ENCODE data around the gene LYRM4.

DNA sequence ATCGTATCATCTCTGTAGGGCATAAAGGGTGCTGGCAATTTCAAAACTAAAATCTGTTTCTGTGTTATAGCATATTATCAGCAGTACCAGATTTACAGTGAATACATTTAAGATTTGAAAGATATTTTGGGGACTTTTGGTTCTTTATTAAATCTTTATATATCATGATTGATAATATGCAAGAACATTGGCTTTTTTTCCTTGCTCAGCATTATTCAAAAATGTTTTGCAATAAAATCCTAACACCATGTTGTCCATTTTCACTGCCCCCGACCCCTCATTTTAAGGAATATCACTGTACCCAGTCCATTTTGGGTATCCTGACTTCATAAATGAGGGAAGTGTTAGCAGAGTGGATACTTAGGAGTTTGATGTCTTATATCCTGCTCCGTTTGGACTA, 16.8 kb upstream of the LYRM4 start:
- TF ChIP-seq, protein P1, sequence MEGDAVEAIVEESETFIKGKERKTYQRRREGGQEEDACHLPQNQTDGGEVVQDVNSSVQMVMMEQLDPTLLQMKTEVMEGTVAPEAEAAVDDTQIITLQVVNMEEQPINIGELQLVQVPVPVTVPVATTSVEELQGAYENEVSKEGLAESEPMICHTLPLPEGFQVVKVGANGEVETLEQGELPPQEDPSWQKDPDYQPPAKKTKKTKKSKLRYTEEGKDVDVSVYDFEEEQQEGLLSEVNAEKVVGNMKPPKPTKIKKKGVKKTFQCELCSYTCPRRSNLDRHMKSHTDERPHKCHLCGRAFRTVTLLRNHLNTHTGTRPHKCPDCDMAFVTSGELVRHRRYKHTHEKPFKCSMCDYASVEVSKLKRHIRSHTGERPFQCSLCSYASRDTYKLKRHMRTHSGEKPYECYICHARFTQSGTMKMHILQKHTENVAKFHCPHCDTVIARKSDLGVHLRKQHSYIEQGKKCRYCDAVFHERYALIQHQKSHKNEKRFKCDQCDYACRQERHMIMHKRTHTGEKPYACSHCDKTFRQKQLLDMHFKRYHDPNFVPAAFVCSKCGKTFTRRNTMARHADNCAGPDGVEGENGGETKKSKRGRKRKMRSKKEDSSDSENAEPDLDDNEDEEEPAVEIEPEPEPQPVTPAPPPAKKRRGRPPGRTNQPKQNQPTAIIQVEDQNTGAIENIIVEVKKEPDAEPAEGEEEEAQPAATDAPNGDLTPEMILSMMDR (IDR thresholded peaks at IDR 0.05), result no peak
- TF ChIP-seq POLR2A (IDR thresholded peaks at IDR 0.05), result no peak

Data from right lobe of liver (tissue), 4 donors.